H9 (cell line): ENCODE measurements around the gene DSC1. TPM values are rescaled to one million over a fixed set of nuclear protein-coding genes. Genes with fewer than 3 reads are reported as not detected.

Experiments
- DNase-seq: peaks from one replicate; pipeline ENCODE4 v3.0.0-alpha.2; 2017
- H2AFZ ChIP-seq: one replicate; pipeline ENCODE4 v1.6.1; 2013; ENCODE audit warnings: mild to moderate bottlenecking, low read length, control low read depth, moderate library complexity
- H2AK5ac ChIP-seq: 2 replicates; pipeline ENCODE4 v1.6.1; 2013; ENCODE audit warnings: low read length, control low read depth, mixed read lengths; ENCODE audit not compliant: insufficient read length
- H2BK120ac ChIP-seq: one replicate; pipeline ENCODE4 v1.6.1; 2013; ENCODE audit warnings: low read depth, mild to moderate bottlenecking, low read length, control low read depth, inconsistent platforms; ENCODE audit not compliant: poor library complexity, severe bottlenecking
- H2BK12ac ChIP-seq: 2 replicates; pipeline ENCODE4 v1.6.1; 2013; ENCODE audit warnings: low read length, control low read depth, mixed read lengths, low read depth; ENCODE audit not compliant: insufficient read length
- H2BK15ac ChIP-seq: 2 replicates; pipeline ENCODE4 v1.6.1; 2013; ENCODE audit warnings: low read depth, low read length, control low read depth
- H2BK20ac ChIP-seq: one replicate; pipeline ENCODE4 v1.6.1; 2013; ENCODE audit warnings: low read depth, mild to moderate bottlenecking, low read length, control low read depth, inconsistent platforms; ENCODE audit not compliant: poor library complexity, severe bottlenecking
- H2BK5ac ChIP-seq: 2 replicates; pipeline ENCODE4 v1.6.1; 2013; ENCODE audit warnings: low read length, control low read depth, mixed read lengths; ENCODE audit not compliant: insufficient read length
- H3K14ac ChIP-seq: 2 replicates; pipeline ENCODE4 v1.6.1; 2013; ENCODE audit warnings: low read length, control low read depth; ENCODE audit not compliant: insufficient read depth
- H3K18ac ChIP-seq: 2 replicates; pipeline ENCODE4 v1.6.1; 2013; ENCODE audit warnings: low read depth, mild to moderate bottlenecking, mixed read lengths, low read length, control low read depth; ENCODE audit not compliant: insufficient read length
- H3K23ac ChIP-seq: 2 replicates; pipeline ENCODE4 v1.6.1; 2013; ENCODE audit warnings: low read length, control low read depth, mixed read lengths, low read depth; ENCODE audit not compliant: insufficient read length
- H3K23me2 ChIP-seq: 2 replicates; pipeline ENCODE4 v1.6.1; 2013; ENCODE audit warnings: low read depth, mild to moderate bottlenecking, mixed read lengths, low read length, control low read depth; ENCODE audit not compliant: insufficient read length, poor library complexity, severe bottlenecking
- H3K27ac ChIP-seq: 2 replicates; pipeline ENCODE4 v1.5.1; 2013; ENCODE audit warnings: low read length, control low read depth, mixed read lengths, low read depth; ENCODE audit not compliant: insufficient read length
- H3K27me3 ChIP-seq: 2 replicates; pipeline ENCODE4 v1.6.1; 2013; ENCODE audit warnings: low read length, control low read depth, inconsistent platforms; ENCODE audit not compliant: insufficient read depth
- H3K4ac ChIP-seq: 2 replicates; pipeline ENCODE4 v1.6.1; 2013; ENCODE audit warnings: low read depth, mild to moderate bottlenecking, control low read depth, inconsistent platforms, low read length, moderate library complexity
- H3K4me1 ChIP-seq: 2 replicates; pipeline ENCODE4 v1.6.1; 2013; ENCODE audit warnings: low read length, control low read depth, inconsistent platforms; ENCODE audit not compliant: insufficient read depth
- H3K4me2 ChIP-seq: 2 replicates; pipeline ENCODE4 v1.6.1; 2013; ENCODE audit warnings: low read length, control low read depth, mixed read lengths; ENCODE audit not compliant: insufficient read length, insufficient read depth
- H3K56ac ChIP-seq: 2 replicates; pipeline ENCODE4 v1.6.1; 2013; ENCODE audit warnings: low read depth, mild to moderate bottlenecking, mixed read lengths, low read length, control low read depth; ENCODE audit not compliant: insufficient read length
- H3K79me1 ChIP-seq: 2 replicates; pipeline ENCODE4 v1.6.1; 2013; ENCODE audit warnings: low read depth, mild to moderate bottlenecking, moderate library complexity, low read length, control low read depth, inconsistent platforms; ENCODE audit not compliant: insufficient read depth, poor library complexity, severe bottlenecking
- H3K79me2 ChIP-seq: 2 replicates; pipeline ENCODE4 v1.6.1; 2013; ENCODE audit warnings: low read length, control low read depth, inconsistent platforms; ENCODE audit not compliant: insufficient read depth
- H3K9ac ChIP-seq: 2 replicates; pipeline ENCODE4 v1.6.1; 2013; ENCODE audit warnings: low read length, control low read depth, mixed read lengths; ENCODE audit not compliant: insufficient read length; ENCODE audit errors: extremely low read depth
- H3K9me3 ChIP-seq: one replicate; pipeline ENCODE4 v1.6.1; 2013; ENCODE audit warnings: low read depth, low read length, inconsistent platforms; ENCODE audit not compliant: control insufficient read depth
- H3T11ph ChIP-seq: one replicate; pipeline ENCODE4 v1.6.1; 2013; ENCODE audit warnings: mild to moderate bottlenecking, low read length, control low read depth, inconsistent platforms
- H4K20me1 ChIP-seq: one replicate; pipeline ENCODE4 v1.6.1; 2013; ENCODE audit not compliant: control insufficient read depth, insufficient read length, insufficient read depth
- H4K5ac ChIP-seq: 2 replicates; pipeline ENCODE4 v1.6.1; 2013; ENCODE audit warnings: low read depth, mild to moderate bottlenecking, mixed read lengths, low read length, control low read depth; ENCODE audit not compliant: insufficient read length
- H4K8ac ChIP-seq: replicated peaks from 2 replicates; pipeline ENCODE4 v1.6.1; 2013; ENCODE audit warnings: low read length, control low read depth, mixed read lengths, low read depth; ENCODE audit not compliant: insufficient read length
- H4K91ac ChIP-seq: 2 replicates; pipeline ENCODE4 v1.6.1; 2013; ENCODE audit warnings: low read depth, mild to moderate bottlenecking, moderate library complexity, mixed read lengths, low read length, control low read depth; ENCODE audit not compliant: insufficient read length
- H3K27ac Mint-ChIP-seq, 3 experiments: 2 replicates in 2 of 3; 3 replicates in 1 of 3; pipeline ENCODE4 v1.8.0; 2020 to 2021; ENCODE audit warnings: mixed read lengths in 3 of 3, mild to moderate bottlenecking in 1 of 3, moderate library complexity in 1 of 3
- H3K27me3 Mint-ChIP-seq: 2 replicates; pipeline ENCODE4 v1.8.0; 2021; ENCODE audit warnings: low read depth, mild to moderate bottlenecking, moderate library complexity, mixed read lengths
- H3K36me3 Mint-ChIP-seq, 3 experiments: 2 replicates in 2 of 3; 3 replicates in 1 of 3; pipeline ENCODE4 v1.8.0; 2020 to 2021; ENCODE audit warnings: low read depth in 3 of 3, mixed read lengths in 3 of 3; ENCODE audit not compliant: insufficient read depth in 1 of 3
- H3K4me1 Mint-ChIP-seq, 2 experiments: 2 replicates each; pipeline ENCODE4 v1.8.0; 2020; ENCODE audit warnings: mixed read lengths in 2 of 2
- H3K4me3 Mint-ChIP-seq, 2 experiments: 2 replicates in 1 of 2; 3 replicates in 1 of 2; pipeline ENCODE4 v1.8.0; 2020 to 2021; ENCODE audit warnings: mild to moderate bottlenecking in 2 of 2, mixed read lengths in 2 of 2, moderate library complexity in 1 of 2
- H3K9me3 Mint-ChIP-seq, 2 experiments: 2 replicates in 1 of 2; 3 replicates in 1 of 2; pipeline ENCODE4 v1.8.0; 2020; ENCODE audit warnings: mild to moderate bottlenecking in 2 of 2, mixed read lengths in 2 of 2, moderate library complexity in 1 of 2
- CTCF ChIP-seq: fragments of 200-600 bp; sonication (generic); conservative IDR thresholded peaks from 3 replicates; pipeline ENCODE4 v1.8.0; 2021; ENCODE audit warnings: antibody characterized with exemption, mild to moderate bottlenecking
- WGBS: extraction: QIAGEN DNeasy Blood & Tissue Kit; methylation state at CpG from one replicate; pipeline ENCODE4 v1.1.7; 2013; ENCODE audit warnings: missing lambda C conversion rate, low lambda C conversion rate, mixed read lengths; ENCODE audit not compliant: insufficient read length; ENCODE audit errors: extremely low coverage; 5-methylcytosine and 5-hydroxymethylcytosine counted together
- total RNA-seq: library from RNA; stranded (reverse); gene quantifications from 2 replicates; pipeline ENCODE4 v1.2.1, GENCODE V29; 2021

The DSC1 gene
- total RNA-seq, 1 experiment from 2014 or later: not detected

DNA sequence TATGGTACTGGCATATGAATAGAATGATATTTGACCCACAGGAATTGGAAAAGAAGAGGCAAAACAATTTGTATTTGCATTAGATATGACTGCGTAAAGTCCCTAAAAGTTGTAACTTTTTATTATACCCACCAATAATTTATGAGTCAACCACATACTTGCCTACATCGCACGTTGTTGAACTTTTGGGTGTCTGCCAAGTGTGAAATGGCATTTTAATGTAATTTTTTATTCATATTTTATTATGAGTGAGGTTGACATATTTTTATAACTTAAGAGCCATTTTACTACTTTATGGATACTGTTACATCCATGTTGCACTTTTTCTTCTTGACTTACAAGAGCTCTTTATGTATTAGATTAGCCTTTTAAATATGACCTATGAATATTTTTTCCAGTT, 65.0 kb downstream of the DSC1 start:
- no peak overlapping the region for H4K8ac ChIP-seq
- no peaks in the 10 kb centered on the region for H3K9me3 ChIP-seq
- H2BK120ac ChIP-seq: no peak overlapping the region
- no peak overlapping the region for H3K23ac ChIP-seq
- no peak overlapping the region for H2BK12ac ChIP-seq
- Mint-ChIP-seq H3K4me3 (no peak overlapping the region), H3K27me3 (peaks cover 2% of the 10 kb centered on the region; the same call in 1 of the 2 replicates), H3K9me3 (peaks cover 0 to 4% of the 10 kb centered on the region in 2 experiments; a peak in 1 of 5 replicates), H3K27ac (no peak overlapping the region), H3K4me1 (peaks cover 28 to 33% of the 10 kb centered on the region in 2 experiments), H3K36me3 (peaks cover 5 to 7% (median 6%) of the 10 kb centered on the region in 3 experiments)
- no peak overlapping the region for H2BK15ac ChIP-seq
- TF ChIP-seq CTCF: no peak
- H3T11ph ChIP-seq: no peak overlapping the region
- no peaks in the 10 kb centered on the region for H3K79me1 ChIP-seq
- no peak overlapping the region for H4K91ac ChIP-seq
- H3K27ac ChIP-seq: no peak overlapping the region
- no peaks in the 10 kb centered on the region for H4K20me1 ChIP-seq
- no peak overlapping the region for H2AFZ ChIP-seq
- peaks cover 14% of the 10 kb centered on the region; the same call in 1 of the 2 replicates for H3K79me2 ChIP-seq
- no peak overlapping the region for H3K9ac ChIP-seq
- no peak overlapping the region for H2AK5ac ChIP-seq
- no peak overlapping the region for H4K5ac ChIP-seq
- H2BK20ac ChIP-seq: no peak overlapping the region
- H3K4ac ChIP-seq: no peak overlapping the region
- peaks cover 3% of the 10 kb centered on the region for H3K23me2 ChIP-seq
- no peak overlapping the region for H3K56ac ChIP-seq
- H3K14ac ChIP-seq: no peak overlapping the region
- no peaks in the 10 kb centered on the region for H3K27me3 ChIP-seq
- no peaks in the 10 kb centered on the region; the same call in 1 of the 2 replicates for H3K4me1 ChIP-seq
- H3K18ac ChIP-seq: no peak overlapping the region
- H3K4me2 ChIP-seq: no peak overlapping the region
- no CpG with 5 or more reads among the region's 3 CpGs for WGBS
- no peak for DNase-seq
- no peak overlapping the region for H2BK5ac ChIP-seq
